Uterus (tissue), 4 donors: ENCODE measurements around the gene CAND1. TPM values are rescaled to one million over a fixed set of nuclear protein-coding genes. Genes with fewer than 3 reads are reported as not detected.

Experiments used
- DNase-seq, 2 donors: peaks; one replicate each; pipeline ENCODE4 v3.0.0-alpha.2; 2019 to 2020
- H3K27ac ChIP-seq, 2 donors: fragments of 200-600 bp; sonication (generic); 1 replicate in 1 of 2; 2 replicates in 1 of 2; pipeline ENCODE4 v1.5.1; 2016 to 2018
- H3K27me3 ChIP-seq, 2 donors: fragments of 200-600 bp; sonication (generic); one replicate each; pipeline ENCODE4 v1.5.1; 2018 to 2019; ENCODE audit warnings: control low read depth in 1 of 2
- H3K36me3 ChIP-seq, 2 donors: fragments of 200-600 bp; sonication (generic); one replicate each; pipeline ENCODE4 v1.5.1; 2019; ENCODE audit warnings: control low read depth in 1 of 2
- H3K4me1 ChIP-seq, 2 donors: fragments of 200-600 bp; sonication (generic); one replicate each; pipeline ENCODE4 v1.5.1; 2018 to 2019; ENCODE audit warnings: control low read depth in 1 of 2
- H3K4me3 ChIP-seq, 2 donors: fragments of 200-600 bp; sonication (generic); 1 replicate in 1 of 2; 2 replicates in 1 of 2; pipeline ENCODE4 v1.5.1; 2018 to 2019; ENCODE audit warnings: mild to moderate bottlenecking in 1 of 2
- H3K9me3 ChIP-seq, 2 donors: fragments of 200-600 bp; sonication (generic); one replicate each; pipeline ENCODE4 v1.5.1; 2019; ENCODE audit warnings: control low read depth in 1 of 2
- CTCF ChIP-seq, 4 experiments: fragments of 200-600 bp in 2 of 4; fragments of 450-650 bp in 2 of 4; sonication (generic) in 2 of 4; IDR thresholded peaks; one replicate each; pipeline ENCODE4 v1.5.1; 2016 to 2019; ENCODE audit warnings: antibody characterized with exemption in 4 of 4, mild to moderate bottlenecking in 2 of 4, moderate library complexity in 1 of 4
- POLR2A ChIP-seq, 2 donors: fragments of 450-650 bp; IDR thresholded peaks; one replicate each; pipeline ENCODE4 v1.6.1; 2016; ENCODE audit warnings: antibody characterized with exemption in 2 of 2, mild to moderate bottlenecking in 1 of 2, moderate library complexity in 1 of 2
- intact Hi-C: fragments of 100-400 bp; cut with DNase I; formaldehyde crosslinking; loops from one replicate; pipeline ENCODE4 v1.15.1; 2023; ENCODE audit warnings: low total_unique reads
- total RNA-seq, 4 donors: library from RNA; depleted of rRNA in 3 of 4; stranded (reverse); fragments of >200 nt in 3 of 4; gene quantifications; one replicate each; pipeline versions ENCODE4 v1.1.0 to v1.2.4, GENCODE V29; 2014 to 2023
- donor health status: DM: yes; HTN: yes; CAD: no.

Gene CAND1
- total RNA-seq, 4 donors from 2014 or later, result 30.2 to 257 (median 92.8) TPM

GRCh38 chr12:67239061-67239460 is 30.1 kb upstream of the CAND1 start:
- no peak overlapping the region for H3K4me3 ChIP-seq
- H3K27ac ChIP-seq, result no peak overlapping the region
- no peak for DNase-seq
- TF ChIP-seq POLR2A (IDR thresholded peaks at IDR 0.05) (no peak), CTCF (IDR thresholded peaks at IDR 0.05) (no peak)
- H3K9me3 ChIP-seq, result no peaks in the 10 kb centered on the region
- intact Hi-C loops, result no loop called here
- no peaks in the 10 kb centered on the region for H3K27me3 ChIP-seq
- H3K4me1 ChIP-seq, result no peaks in the 10 kb centered on the region
- H3K36me3 ChIP-seq, result no peaks in the 10 kb centered on the region

- no peaks in the 10 kb centered on the region for H3K36me3 ChIP-seq
- no peak for DNase-seq
- TF ChIP-seq POLR2A (IDR thresholded peaks at IDR 0.05) (no peak), CTCF (IDR thresholded peaks at IDR 0.05) (no peak)
- intact Hi-C loops, result no loop called here
- H3K27ac ChIP-seq, result no peak overlapping the region
- H3K4me1 ChIP-seq, result no peaks in the 10 kb centered on the region
- H3K4me3 ChIP-seq, result no peak overlapping the region
- H3K9me3 ChIP-seq, result no peaks in the 10 kb centered on the region
- no peaks in the 10 kb centered on the region for H3K27me3 ChIP-seq
Observed at GRCh38 chr12:67241482-67241881, 27.7 kb upstream of the CAND1 start.

DNA sequence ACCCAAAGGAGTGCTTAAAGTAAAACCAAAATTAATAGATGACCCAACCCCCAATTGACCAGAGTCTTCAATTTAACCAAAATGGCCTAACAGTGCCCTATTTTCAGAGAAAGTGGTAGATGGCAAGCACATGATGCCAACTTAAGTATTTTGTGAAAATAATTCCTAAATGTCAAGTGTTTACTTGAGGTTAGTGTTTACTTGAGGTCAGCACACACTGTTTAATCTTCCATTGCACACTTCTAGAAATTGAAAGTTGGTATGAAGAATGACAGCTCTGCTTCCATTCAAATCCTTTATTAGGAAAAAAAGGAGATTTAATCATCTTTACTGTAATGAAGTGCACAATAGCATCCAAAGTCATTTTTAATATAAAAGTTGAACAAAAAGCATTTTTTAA is 25.9 kb upstream of the CAND1 start:
- Histone ChIP-seq H3K4me1 (no peaks in the 10 kb centered on the region), H3K9me3 (no peaks in the 10 kb centered on the region), H3K27ac (no peak overlapping the region), H3K27me3 (no peaks in the 10 kb centered on the region), H3K36me3 (no peaks in the 10 kb centered on the region), H3K4me3 (no peak overlapping the region)
- TF ChIP-seq POLR2A (IDR thresholded peaks at IDR 0.05) (no peak), CTCF (IDR thresholded peaks at IDR 0.05) (no peak)
- no peak for DNase-seq
- intact Hi-C loops, result no loop called here

DNA sequence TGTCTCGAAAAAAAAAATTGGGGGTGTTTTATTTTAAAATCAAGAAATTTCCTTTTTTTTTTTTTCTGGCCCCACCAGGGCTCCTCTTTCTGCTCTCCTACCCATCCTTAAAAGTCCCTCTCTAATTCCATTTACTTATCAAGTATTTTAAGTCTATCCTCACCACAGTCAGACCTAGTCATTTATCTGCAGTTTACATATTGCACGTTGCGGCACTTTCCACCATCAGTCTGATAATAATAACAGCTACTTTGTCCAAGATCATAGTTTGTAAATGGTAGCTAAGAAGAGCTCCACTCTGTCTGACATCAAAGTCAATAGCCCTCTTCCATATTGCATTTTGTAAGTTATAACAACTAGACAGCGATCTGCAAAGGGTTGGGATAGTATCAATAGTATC is 23.6 kb upstream of the CAND1 start:
- no peaks in the 10 kb centered on the region for H3K36me3 ChIP-seq
- DNase-seq, result no peak
- no peaks in the 10 kb centered on the region for H3K27me3 ChIP-seq
- TF ChIP-seq POLR2A (IDR thresholded peaks at IDR 0.05) (no peak), CTCF (IDR thresholded peaks at IDR 0.05) (no peak)
- intact Hi-C loops, result no loop called here
- H3K4me3 ChIP-seq, result no peak overlapping the region
- no peaks in the 10 kb centered on the region for H3K4me1 ChIP-seq
- no peaks in the 10 kb centered on the region for H3K9me3 ChIP-seq
- H3K27ac ChIP-seq, result no peak overlapping the region

DNA sequence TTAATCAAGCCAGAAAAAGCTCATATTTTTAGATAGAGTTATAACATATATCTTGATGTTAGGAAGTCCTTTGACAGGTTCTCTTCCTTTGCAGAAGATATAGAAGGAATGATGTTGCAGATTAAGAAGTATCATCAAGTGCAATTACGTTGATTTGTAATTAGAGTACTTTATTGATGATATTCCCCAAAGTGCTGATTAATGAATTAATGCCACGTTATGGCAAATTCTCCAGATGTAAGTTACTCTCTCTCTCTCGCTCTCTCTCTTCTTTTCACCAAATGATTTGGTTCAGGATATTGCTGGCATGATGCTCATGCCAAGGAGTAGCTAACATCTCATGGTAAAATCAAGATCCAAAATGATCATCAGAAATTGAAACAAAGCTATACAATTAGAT is 18.1 kb upstream of the CAND1 start:
- no peaks in the 10 kb centered on the region for H3K9me3 ChIP-seq
- no peaks in the 10 kb centered on the region for H3K36me3 ChIP-seq
- H3K27me3 ChIP-seq, result no peaks in the 10 kb centered on the region
- no peaks in the 10 kb centered on the region for H3K4me1 ChIP-seq
- intact Hi-C loops, result no loop called here
- H3K27ac ChIP-seq, result no peak overlapping the region
- no peak overlapping the region for H3K4me3 ChIP-seq
- no peak for TF ChIP-seq POLR2A (IDR thresholded peaks at IDR 0.05)
- TF ChIP-seq CTCF (IDR thresholded peaks at IDR 0.05), result no peak
- no peak for DNase-seq
